ENCODE measurements around the gene UNC13C. TPM values are rescaled to one million over a fixed set of nuclear protein-coding genes. Genes with fewer than 3 reads are reported as not detected.

UNC13C gene
- total and polyA plus RNA-seq, 10 of the 15 experiments (the other 5 are each of a cell fraction or from before 2014, with no cell fraction given): 9.9 to 81.3 (median 25.0) TPM

- Histone ChIP-seq H3K27me3 (replicated peaks in 1 of 2; ENCODE audit: control insufficient read depth in 2 of 2, insufficient read depth in 2 of 2, low read length in 1 of 2) (no peaks in the 10 kb centered on the region), H4K20me1 (ENCODE audit: control insufficient read depth, insufficient read depth) (no peaks in the 10 kb centered on the region), H3K27ac (ENCODE audit: control insufficient read depth, insufficient read depth) (no peak overlapping the region), H3K79me2 (ENCODE audit: control insufficient read depth, insufficient read depth, low read length) (no peaks in the 10 kb centered on the region), H3K36me3 (ENCODE audit: control insufficient read depth in 2 of 2, insufficient read depth in 2 of 2, low read length in 1 of 2) (no peaks in the 10 kb centered on the region), H3K9me3 (replicated peaks; ENCODE audit: control insufficient read depth, insufficient read depth, low read length) (no peaks in the 10 kb centered on the region), H2AFZ (ENCODE audit: control insufficient read depth, low read depth, low read length) (no peak overlapping the region), H3K4me1 (ENCODE audit: control insufficient read depth, insufficient read depth, low read length) (no peaks in the 10 kb centered on the region), H3K4me2 (ENCODE audit: control insufficient read depth, insufficient read depth) (no peak overlapping the region), H3K4me3 (no peak overlapping the region), H3K9ac (ENCODE audit: control insufficient read depth, insufficient read depth, low read length) (no peak overlapping the region)
- ChIA-PET CTCF (interaction anchor here (1.3 kb wide), 1 partner anchor 12 kb away, joined by 3 read pairs; no protein-coding TSS in a partner anchor), POLR2A (no interaction called here), SMC1A (ENCODE audit: uncharacterized antibody, unreplicated experiment) (interaction anchor here (0.6 kb wide), 1 partner anchor 37 kb away, joined by 3 read pairs; no protein-coding TSS in a partner anchor), RAD21 (ENCODE audit: unreplicated experiment) (no interaction called here)
- BruUV-seq (replicated peaks): no TSS peak
- TF ChIP-seq ZBTB40 (IDR thresholded peaks at IDR 0.05; ENCODE audit: borderline replicate concordance) (no peak), ZBTB4 (CRISPR knock-in tag; IDR thresholded peaks at IDR 0.05) (no peak), YBX1 (IDR thresholded peaks at IDR 0.05) (no peak), MEF2A (IDR thresholded peaks at IDR 0.05; ENCODE audit: insufficient read depth, low read depth, low read length) (no peak), ZZZ3 (IDR thresholded peaks at IDR 0.05; ENCODE audit: control insufficient read depth, insufficient read length, low read depth) (no peak), FOXM1 (IDR thresholded peaks at IDR 0.05; ENCODE audit: low read depth, low read length) (no peak), HDAC2 (IDR thresholded peaks at IDR 0.05) (no peak), ATF2 (IDR thresholded peaks at IDR 0.05; ENCODE audit: low read length) (no peak), TAF1 (IDR thresholded peaks at IDR 0.05; ENCODE audit: borderline replicate concordance, low read depth, low read length) (no peak), SMAD5 (IDR thresholded peaks at IDR 0.05; ENCODE audit: low read depth) (no peak), RB1 (IDR thresholded peaks at IDR 0.05; ENCODE audit: borderline replicate concordance) (no peak), HDAC6 (IDR thresholded peaks at IDR 0.05; ENCODE audit: unreplicated experiment) (no peak), KDM1A (IDR thresholded peaks at IDR 0.05; ENCODE audit: borderline replicate concordance) (no peak), MAX (IDR thresholded peaks at IDR 0.05; ENCODE audit: low read depth, low read length) (no peak), RUNX3 (IDR thresholded peaks at IDR 0.05; ENCODE audit: low read length) (no peak), YY1 (IDR thresholded peaks at IDR 0.05; ENCODE audit: low read depth, low read length) (no peak), EED (IDR thresholded peaks at IDR 0.05; ENCODE audit: low read depth) (no peak), HCFC1 (IDR thresholded peaks at IDR 0.05; ENCODE audit: low read length) (no peak), ZSCAN29 (IDR thresholded peaks at IDR 0.05) (no peak)
- intact Hi-C loops (cut with micrococcal nuclease; ENCODE audit: unreplicated experiment): no loop called here
- ATAC-seq (no peak), FAIRE-seq (no peak), DNase-seq (ENCODE audit: low read depth, low spot score) (no peak)
- 11% methylated on average over 7 of the region's 7 CpGs for WGBS (ENCODE audit: insufficient coverage, insufficient replicate concordance, low lambda C conversion rate, missing lambda C conversion rate)
- in situ Hi-C loops (cut with MboI): no loop called here
Measured at GRCh38 chr15:54035616-54036015, 57.4 kb downstream of the UNC13C start.

Data from GM12878 (cell line).